ENCODE measurements around the gene ALKBH6.

The ALKBH6 gene

GRCh38 chr19:35975608-35976214 lies 38.3 kb downstream of the ALKBH6 start:
- no peak overlapping the region for H3K27ac Mint-ChIP-seq
- peaks cover 5% of the 10 kb centered on the region for H3K27me3 Mint-ChIP-seq (ENCODE audit: low read depth)
- no peaks in the 10 kb centered on the region for H3K36me3 Mint-ChIP-seq (ENCODE audit: low read depth)
- H3K9me3 Mint-ChIP-seq: no peaks in the 10 kb centered on the region
- no peaks in the 10 kb centered on the region for H3K4me1 Mint-ChIP-seq (ENCODE audit: low read depth)
- no peak overlapping the region for H3K4me3 Mint-ChIP-seq
- DNase-seq (ENCODE audit: low spot score): no peak

GRCh38 chr19:35973487-35973886 lies 40.5 kb downstream of the ALKBH6 start:
- H3K4me1 Mint-ChIP-seq (ENCODE audit: low read depth): peaks cover 2% of the 10 kb centered on the region
- H3K27ac Mint-ChIP-seq: no peak overlapping the region
- no peak overlapping the region for H3K4me3 Mint-ChIP-seq
- DNase-seq (ENCODE audit: low spot score): no peak
- peaks cover 3% of the 10 kb centered on the region for H3K27me3 Mint-ChIP-seq (ENCODE audit: low read depth)
- no peaks in the 10 kb centered on the region for H3K36me3 Mint-ChIP-seq (ENCODE audit: low read depth)
- H3K9me3 Mint-ChIP-seq: no peaks in the 10 kb centered on the region

DNA sequence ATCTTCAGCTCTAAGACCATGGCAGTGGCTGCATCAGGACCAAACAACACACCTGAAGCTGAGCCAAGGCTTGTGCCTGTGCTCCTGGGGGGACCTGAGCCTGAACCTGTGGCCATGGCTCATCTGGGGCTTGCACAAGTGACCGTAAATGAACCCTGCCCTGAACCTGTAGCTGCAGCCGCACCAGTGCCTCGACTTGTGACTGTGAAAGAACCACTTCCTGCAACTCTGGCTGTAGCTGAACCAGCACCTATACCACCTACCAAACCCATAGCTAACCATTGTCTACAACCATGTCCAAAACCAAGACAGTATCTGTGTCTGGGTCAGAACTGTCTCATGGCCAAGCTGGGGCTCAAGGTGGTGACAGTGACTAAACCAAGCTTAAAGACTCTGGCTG lies 47.2 kb downstream of the ALKBH6 start:
- Mint-ChIP-seq H3K9me3 (no peaks in the 10 kb centered on the region), H3K36me3 (ENCODE audit: low read depth) (no peaks in the 10 kb centered on the region), H3K27ac (no peak overlapping the region), H3K4me1 (ENCODE audit: low read depth) (peaks cover 2% of the 10 kb centered on the region), H3K4me3 (no peak overlapping the region), H3K27me3 (ENCODE audit: low read depth) (peaks cover 2% of the 10 kb centered on the region)
- no peak for DNase-seq (ENCODE audit: low spot score)

- Mint-ChIP-seq H3K4me1 (ENCODE audit: low read depth) (peaks cover 1% of the 10 kb centered on the region), H3K27ac (no peak overlapping the region), H3K36me3 (ENCODE audit: low read depth) (no peaks in the 10 kb centered on the region), H3K9me3 (no peaks in the 10 kb centered on the region), H3K4me3 (no peak overlapping the region), H3K27me3 (ENCODE audit: low read depth) (peaks cover 9% of the 10 kb centered on the region)
- DNase-seq (ENCODE audit: low spot score): peak; percentile 39
These were observed 50.5 kb downstream of the ALKBH6 start for GRCh38 chr19:35963514-35963913.

DNA sequence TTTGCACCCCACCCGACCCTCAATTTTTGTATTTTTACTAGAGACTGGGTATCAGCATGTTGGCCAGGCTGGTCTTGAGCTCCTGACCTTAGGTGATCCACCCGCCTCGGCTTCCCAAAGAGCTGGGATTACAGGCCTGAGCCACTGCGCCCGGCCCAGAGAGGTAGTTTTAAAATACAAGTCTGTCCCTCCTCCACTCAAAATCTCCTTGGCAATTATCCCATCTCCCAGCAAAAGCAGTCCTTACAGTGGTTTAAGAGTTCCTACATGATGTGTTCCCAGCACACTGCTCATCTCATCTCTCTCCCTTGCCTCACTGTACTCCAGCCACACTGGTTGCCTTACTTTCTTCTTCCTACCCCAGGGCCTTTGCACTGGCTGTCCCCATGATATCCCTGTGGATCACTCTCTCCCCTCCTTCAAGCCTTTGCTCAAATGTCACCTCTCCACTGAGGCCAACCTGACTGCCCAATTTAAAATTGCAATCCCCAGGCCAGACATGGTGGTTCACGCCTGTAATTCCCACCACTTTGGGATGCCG lies 53.5 kb downstream of the ALKBH6 start:
- Mint-ChIP-seq H3K27ac (no peak overlapping the region), H3K4me1 (ENCODE audit: low read depth) (peaks cover 2% of the 10 kb centered on the region), H3K4me3 (no peak overlapping the region)

DNA sequence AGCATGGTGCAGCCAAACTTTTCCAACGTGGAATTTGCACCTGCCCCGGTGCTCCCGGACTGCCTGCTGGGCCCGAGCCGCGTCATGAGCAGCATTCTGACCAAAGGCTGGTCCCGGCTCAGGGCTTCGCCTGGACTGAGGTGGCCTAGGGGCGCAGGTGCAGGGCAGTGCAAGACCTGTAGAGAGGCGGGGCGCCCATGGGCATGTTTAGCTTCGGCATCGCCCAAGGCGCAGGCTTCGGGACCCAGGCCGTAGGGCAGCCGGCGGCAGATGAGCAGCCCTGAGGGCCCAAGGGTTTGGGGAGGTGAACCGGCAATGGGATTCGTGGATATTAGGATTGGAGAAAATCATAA lies 54.1 kb downstream of the ALKBH6 start:
- H3K36me3 Mint-ChIP-seq (ENCODE audit: low read depth): peaks cover 2% of the 10 kb centered on the region
- DNase-seq (ENCODE audit: low spot score): no peak
- peaks cover 5% of the 10 kb centered on the region for H3K4me1 Mint-ChIP-seq (ENCODE audit: low read depth)
- no peak overlapping the region for H3K27ac Mint-ChIP-seq
- H3K4me3 Mint-ChIP-seq: no peak overlapping the region
- H3K9me3 Mint-ChIP-seq: peaks cover 7% of the 10 kb centered on the region
- H3K27me3 Mint-ChIP-seq (ENCODE audit: low read depth): peaks cover 27% of the 10 kb centered on the region

More for the DNA sequence above, 53.5 kb downstream of the ALKBH6 start:
- no peak for DNase-seq (ENCODE audit: low spot score)
- Mint-ChIP-seq H3K9me3 (peaks cover 7% of the 10 kb centered on the region), H3K36me3 (ENCODE audit: low read depth) (peaks cover 2% of the 10 kb centered on the region), H3K27me3 (ENCODE audit: low read depth) (peaks cover 27% of the 10 kb centered on the region)
